HUDEP-2 (cell line): ENCODE data around the gene CSRP2.
A peak's percentile ranks its signal among the peaks of the same experiment; 100 is the strongest.

Experiments
- DNase-seq, 76 experiments: peaks; one replicate each; lab custom pipeline; 2025; ENCODE audit not compliant: unreplicated experiment in 76 of 76; lab: John Stamatoyannopoulos, UW

The CSRP2 gene

DNA sequence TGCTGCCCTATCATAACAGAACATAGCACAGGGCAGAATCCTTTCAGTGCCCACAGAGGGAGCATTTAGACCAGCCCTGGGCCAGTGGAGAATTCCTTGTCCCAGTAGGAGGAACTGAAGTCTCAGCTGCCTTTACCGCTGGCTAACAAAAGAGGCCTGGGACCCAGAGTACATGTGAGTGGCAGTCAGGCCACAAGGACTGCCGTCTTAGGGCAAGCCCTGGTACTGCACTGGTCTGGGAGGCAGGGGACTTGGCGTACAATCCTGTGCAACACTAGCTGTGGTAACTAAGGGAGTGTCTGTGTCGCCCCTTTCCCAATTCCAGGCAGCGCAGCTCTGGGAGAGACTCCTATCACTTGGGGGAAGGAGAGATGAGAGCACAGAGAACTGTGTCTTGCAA lies 17.0 kb upstream of the CSRP2 start:
- DNase-seq, result no peak

DNA sequence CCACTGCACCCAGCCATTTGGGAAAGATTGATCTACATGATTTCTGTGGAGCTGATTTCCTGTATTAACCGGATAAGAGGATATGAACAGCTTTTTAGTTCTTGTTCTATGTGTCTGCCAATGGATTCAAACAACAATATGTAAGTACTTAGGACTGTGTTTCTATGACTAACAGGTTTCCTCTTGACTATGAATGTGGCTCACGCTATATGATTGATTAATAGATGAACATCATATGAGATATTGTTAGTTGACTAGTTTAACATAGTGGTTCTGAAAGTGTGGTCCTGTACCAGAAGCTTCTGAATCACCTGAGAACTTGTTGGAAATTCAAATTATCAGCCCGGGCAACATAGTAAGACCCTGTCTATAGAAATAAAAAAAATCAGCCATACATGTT lies 12.8 kb upstream of the CSRP2 start:
- DNase-seq, result no peak

DNA sequence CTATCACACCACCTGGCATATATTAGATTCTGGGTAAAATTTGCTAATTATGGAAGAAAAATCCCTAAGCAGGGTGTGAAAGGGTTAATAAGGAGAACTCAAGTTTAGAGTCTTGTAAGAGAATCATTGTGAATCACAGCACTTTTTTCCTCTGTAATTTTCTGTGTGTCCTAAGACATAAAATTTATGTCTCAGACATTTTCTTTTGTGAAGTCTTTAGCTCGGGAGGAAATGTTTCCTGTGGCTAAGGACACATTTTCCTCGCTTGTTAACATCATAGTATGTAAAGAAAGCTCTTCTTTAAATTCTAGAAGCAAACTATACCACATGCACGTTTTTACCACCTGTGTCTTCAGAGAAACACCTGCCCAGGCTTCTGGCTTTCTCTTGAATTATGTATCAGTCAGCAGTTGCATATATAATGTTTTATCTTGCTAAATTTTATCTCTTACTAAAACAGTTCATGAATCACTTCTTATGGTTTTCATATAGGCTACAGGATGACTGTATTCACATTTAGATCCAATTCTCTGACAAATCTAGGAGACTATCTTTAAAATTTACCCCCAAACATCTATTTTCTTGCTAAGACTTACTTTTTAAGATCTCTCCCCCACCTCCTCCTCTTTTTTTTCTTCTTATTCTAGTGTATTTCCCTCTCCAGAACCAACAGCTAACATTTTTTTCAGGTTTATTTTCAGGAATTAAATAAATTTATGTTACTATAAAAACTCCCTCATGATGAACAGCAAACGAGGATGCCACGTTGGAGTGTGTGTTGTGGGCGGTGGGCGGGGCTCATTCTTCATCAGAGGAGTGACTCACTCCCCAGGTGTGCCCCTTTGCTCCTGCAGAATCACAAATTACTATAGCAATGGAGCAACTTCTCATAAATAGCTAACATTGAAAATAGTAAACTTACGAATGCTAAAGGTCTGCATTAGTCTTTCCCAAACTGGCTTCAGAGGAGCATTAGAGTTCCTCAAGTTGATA lies 11.6 kb upstream of the CSRP2 start:
- DNase-seq, result no peak

DNA sequence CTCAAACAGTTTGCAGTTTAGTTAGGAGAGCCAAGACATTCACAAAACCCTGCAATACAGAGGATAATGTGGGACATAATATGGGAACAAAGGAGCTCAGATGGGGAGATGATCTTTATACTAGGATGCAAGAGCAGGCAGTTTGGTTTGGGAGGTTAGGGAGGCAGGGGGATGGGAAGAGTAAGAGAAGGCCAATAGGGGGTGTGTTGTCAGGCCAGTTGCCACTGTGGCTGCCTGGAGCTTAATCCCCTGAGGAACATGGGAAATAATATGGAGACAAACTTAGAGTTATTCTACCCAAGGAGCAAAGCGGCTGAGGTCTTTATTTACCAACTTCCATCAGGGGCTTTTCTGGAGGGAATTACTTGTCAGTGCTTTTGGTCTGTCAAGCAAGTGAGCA lies 10.0 kb upstream of the CSRP2 start:
- DNase-seq, result no peak

DNA sequence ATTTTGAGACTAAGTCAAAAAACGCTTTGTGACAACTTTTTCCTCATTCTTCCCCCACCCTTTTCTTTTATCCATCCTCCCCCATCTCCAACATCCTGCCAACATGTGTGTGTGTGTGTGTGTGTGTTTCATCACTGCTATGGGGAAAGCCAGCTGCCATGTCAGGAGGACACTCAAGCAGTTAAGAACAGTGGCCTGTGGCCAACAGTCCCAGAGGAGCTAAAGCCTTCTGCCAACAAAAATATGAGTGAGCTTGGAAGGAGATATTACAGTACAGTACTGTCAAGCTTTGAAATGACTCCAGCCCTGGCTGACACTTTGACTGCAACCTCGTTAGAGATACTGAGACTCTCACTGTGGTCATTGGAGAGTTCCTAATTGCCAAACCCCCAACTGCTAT lies 5.0 kb upstream of the CSRP2 start:
- no peak for DNase-seq

DNA sequence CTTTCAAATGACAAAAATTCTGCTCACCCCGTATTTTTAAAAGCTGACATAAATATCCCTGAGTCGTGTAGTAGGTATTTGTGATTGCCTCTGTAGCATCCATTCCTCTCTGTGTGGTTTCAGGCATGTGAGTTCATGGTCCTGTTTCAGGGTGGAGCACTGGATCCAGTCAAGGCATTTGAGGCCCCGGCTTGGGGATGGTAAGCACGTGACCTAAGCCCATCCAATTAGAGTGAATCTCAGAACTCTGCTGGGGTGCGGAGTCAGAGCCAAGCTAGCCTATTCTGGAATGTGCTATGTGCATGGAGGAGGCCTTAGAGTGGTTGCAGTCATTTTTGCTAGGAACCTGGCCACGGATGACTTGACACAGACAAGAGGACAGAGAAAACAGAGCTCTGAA lies 4.3 kb upstream of the CSRP2 start:
- DNase-seq, result no peak

DNA sequence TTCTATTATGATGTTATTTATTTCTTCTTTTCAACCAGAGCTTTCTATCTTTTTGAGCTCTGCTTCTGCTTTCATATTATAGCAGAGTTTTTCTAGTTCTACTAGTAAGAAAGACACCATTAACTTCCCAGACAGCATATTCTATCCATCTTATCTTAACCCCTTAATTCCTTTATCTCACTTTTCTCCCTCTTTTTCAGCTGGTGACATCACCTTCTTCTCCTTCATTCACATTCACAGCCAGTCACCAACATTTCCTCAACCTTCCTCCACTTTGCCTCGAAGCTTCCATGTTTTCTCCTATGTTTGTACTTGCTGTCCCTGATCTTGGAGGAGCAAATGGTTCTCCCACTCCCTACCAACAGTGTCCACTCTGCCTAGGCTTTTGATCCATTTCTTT lies 3.5 kb upstream of the CSRP2 start:
- no peak for DNase-seq

DNA sequence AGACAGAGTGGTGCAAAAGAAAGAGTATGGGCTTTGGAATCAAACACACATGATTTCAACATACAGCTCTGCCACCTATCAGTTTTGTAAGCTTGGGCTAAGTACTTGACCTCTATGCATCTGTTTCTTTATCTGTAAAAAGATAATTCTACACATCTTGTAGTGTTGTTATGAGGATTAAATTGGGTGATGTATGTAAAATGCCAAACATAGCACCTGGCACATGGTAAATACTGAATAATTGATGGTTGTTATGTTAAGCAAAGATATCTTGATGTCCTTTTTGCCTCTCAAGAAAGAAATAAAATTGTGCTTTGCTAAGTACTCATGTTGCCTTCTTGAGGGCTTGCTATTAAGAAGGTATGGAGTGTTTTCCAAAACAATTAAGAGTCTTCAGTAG lies 2.3 kb upstream of the CSRP2 start:
- DNase-seq, result no peak

DNA sequence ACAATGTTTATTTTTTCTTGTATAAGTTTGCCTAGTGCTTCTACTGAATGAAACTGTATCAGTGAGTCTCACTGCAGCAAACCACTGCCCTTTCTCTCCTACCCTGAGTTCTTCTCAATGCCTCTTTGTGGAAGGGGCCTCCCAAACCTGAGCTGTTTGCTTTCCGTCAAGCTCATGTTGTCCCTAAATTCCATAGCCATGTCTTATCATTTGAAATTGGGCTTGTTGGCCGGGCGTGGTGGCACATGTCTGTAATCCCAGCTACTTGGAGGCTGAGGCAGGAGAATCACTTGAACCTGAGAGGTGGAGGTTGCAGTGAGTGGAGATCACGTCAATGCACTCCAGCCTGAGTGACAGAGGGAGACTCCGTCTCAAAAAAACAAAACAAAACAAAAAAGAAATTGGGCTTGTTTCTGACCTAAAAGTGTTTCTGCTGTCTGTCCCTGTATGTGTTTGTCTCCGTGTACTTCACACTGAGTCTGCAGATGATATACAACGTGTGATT lies 1.8 kb upstream of the CSRP2 start:
- DNase-seq, result no peak

DNA sequence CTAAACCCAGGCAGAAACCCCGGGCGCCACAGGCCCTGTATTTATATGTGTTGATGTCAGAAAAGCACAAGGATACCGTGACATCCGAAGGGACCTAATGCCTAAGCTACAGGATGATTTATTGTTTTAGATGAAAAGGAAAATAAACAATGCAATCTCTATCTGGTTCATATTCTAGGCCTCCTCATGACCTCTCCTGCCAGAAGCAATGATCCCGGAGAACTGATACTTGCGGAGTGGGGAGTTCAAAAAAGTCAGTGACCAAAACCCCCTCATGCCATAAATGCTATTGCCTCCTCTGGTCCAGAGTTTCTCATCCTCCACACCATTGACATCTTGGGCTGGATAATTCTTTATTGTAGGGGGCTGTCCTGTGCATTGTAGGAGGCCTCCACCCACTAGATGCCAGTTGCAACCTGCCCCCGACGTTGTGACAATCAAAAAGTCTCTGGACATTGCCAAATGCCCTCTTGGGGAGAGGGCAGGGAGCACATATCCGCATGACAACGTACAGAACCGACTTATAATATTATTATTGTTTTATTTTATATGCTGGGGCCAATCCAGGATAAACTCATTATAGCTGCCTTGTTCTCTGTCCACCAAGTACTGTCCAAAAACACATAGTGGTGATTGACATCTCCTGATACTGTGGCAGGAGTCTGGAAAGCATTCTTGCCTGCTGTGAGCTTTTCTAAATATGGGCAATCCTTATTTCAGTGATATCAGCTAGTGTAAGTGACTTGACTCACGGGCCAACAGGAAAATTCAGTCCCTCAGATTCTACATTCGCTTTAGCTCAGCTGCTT lies 1.1 kb upstream of the CSRP2 start:
- no peak for DNase-seq

DNA sequence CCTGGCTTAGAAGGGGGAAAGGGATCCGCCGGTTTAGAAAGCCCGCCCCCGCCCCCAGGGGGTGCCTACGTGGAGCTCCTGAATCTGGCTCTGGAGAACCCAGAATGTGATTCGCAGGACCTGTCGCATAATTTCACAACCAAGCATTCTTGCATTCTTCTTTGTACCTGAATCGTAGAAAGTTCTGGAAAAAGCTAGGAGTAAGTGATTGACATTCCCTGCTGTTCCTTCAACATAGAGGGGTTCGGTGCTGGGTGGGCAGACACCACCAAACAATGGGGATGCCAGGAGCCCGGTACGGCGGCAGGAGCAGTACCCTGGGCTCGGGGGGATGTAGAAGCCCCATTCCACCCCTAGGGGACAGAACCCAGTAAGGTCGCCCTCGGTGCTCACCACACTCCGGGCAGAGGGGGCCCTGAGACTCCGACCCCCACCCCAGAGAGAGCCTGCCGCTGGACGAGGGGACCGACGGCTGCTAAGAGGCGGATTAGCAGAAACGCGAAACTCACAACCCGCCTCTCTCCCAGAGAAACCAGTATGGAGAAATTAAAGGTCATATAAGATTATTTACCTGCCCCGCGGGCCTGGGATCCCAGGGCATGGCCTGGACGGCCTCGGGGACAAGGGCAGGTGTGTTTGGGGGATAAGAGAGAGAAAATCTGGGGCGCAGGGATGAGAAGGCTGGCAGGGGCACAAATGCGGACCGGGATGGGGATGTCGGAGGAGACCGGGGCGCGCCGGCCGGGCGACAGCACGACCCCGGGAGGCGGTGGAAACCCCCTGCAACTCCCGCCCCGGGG lies 520 bp downstream of the CSRP2 start:
- DNase-seq, result no peak

DNA sequence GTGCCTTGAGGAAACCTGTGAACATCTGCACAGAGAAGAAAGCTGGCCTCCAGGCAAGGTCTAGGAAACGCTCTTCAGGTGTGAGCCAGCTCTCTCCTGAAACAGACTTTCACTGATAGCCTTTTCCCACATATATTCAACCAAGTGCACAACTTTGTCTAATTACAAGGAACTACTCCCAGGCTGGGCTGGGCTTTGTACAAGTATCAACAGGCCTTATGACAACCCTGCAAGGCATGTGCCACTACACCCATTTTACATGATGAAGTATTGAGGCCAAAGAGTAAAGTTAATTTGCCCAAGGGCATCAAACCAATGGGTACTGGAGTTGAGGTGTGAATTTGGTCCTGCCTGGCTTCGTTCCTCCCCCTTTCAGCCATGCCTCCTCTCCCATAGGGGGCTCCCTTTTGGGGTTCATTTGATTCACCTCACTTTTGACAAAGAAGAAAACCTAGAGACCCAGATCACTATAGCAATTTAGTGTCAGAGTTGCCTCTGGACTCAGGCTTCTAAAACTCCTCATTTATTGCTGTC lies 2.1 kb downstream of the CSRP2 start:
- DNase-seq, result no peak

DNA sequence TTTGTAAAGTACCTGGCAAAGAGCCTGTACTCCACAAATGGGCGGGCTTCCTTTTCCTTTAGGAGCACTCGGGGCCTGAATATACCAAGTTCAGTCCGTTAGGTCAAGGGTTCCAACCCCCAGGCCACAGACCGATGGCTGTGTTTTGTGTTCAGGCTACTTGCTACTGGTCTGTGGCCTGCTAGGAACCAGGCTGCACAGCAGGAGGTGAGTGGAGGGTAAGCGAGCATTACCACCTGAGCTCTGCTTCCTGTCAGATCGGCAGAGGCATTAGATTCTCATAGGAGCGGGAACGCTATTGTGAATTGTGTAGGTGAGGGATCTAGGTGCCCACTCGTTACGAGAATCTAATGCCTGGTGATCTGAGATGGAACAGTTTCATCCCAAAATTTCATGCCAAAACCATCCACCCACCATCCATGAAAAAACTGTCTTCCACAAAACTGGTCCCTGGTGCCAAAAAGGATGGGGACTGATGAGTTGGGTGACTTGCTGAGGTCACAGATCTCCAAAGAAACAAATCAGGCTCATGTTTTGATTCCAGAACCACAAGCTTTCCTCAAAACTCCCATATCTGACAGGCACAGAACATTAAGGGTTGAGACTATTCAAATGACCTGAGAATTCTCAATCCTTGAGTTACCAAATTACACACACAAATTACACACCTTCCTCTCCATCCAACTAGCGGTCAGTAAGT lies 4.2 kb downstream of the CSRP2 start:
- DNase-seq, result no peak

DNA sequence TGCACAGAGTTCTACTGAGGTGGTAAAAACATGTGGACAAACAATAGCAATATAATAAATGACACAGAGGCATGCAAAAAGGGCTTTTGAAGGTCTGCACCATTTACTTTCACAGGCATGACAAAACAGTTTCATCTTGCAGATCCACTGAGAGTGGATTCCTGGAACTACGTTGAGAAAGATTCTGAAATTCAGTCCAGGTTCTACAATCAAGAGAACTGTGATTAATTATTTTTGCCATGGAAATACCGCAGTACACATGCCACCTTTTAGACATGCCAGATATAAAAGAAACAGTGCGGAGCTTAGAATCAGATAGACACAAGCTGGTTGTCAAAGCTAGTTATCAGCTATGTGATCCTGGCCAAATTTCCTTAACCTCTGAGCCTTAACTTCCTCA lies 4.8 kb downstream of the CSRP2 start:
- DNase-seq, result no peak

DNA sequence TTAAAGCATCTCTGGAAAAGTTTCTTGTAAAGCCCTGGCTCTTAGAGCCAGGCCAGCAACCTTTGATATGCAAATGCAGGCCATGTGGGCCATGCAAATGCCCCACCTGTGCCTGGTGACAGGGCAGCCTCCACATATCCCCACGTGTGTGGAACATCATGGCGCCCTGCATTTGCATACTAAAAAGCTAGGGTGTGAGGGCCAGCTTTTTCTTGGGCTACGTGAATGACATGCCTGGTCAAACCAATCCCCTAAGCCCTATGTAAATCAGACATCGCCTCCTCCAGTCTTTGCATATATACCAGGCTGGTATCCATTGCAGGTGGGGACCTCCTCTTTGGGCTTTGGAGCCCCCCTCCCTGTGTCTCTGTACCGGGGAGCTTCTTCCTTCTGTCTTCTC lies 6.4 kb downstream of the CSRP2 start:
- no peak for DNase-seq

DNA sequence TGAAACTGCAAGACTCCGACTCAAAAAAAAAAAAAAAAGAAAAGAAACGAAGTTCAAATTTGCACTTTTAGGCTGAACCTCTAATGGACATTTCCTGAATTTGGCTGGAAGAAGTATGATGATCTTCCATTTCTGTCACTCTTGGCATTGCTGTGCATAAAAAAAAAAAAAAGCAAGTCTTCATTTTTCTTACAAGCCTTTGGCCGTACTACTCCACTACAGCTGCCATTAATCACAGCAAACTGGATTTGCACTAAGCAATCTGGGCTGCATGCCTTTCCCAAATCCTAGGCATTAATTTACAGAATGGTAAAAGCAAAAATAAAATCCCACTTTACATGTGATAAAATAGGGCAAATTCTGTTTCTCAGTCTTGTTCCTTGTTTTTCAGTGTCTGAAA lies 7.1 kb downstream of the CSRP2 start:
- DNase-seq, result no peak

DNA sequence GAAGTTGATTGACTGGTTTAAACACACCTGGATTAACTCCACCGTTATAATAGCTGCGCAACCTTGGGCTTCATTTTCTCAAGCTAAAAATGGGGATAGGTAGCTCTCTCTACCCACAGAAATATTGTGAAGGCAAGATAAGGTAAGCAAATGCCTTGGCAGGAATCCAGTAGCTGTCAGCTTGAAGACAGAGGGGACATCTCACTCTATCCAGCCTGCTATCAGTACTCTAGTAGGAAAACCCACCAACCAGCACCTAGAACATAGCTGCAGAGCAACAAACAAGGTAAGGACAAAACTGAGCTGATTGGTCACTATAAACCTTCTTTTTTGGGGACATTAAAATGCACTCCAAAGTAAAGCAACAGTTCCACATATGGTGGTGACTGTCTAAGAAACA lies 7.7 kb downstream of the CSRP2 start:
- peak in 23 of 76 experiments; percentile 2 to 36 (median 14) for DNase-seq

DNA sequence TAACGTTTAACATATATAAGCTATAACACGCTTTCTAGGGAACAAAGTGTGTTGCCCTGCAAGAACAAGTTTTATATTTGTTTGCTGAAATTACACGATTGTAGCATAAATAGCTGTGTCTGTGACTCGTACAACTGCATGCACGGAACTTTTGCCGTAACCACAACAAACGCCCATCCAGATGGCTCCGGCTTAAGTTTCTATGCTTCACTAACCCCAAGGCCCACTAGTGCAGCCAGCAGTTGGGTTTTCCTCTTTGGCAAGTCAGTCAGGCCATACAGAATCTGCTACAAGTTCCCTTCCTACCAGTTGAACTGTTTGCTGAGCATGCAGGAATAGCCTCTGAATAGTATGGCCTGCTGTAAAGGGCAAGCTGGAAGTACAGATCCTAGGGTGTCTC lies 12.1 kb downstream of the CSRP2 start:
- no peak for DNase-seq

DNA sequence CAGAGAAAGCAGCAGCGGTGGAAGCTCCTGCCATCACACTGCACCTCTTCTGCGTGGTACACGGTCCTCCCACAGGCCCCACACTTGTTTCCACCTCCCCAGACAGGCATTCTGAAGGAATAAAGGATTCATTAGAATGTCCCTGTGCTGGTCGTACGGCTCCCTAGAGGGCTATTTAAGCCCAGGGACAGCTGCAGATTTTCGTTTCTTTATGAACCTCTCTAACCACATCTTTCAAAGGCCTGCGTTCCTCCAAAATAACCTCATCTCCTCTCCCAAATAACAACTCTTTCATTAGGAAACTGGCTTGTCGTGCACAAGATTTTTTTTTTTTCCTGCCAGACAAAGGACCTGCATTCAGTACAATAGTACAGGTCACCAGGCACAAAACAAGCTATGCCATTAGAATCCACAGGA lies 12.7 kb downstream of the CSRP2 start:
- no peak for DNase-seq

DNA sequence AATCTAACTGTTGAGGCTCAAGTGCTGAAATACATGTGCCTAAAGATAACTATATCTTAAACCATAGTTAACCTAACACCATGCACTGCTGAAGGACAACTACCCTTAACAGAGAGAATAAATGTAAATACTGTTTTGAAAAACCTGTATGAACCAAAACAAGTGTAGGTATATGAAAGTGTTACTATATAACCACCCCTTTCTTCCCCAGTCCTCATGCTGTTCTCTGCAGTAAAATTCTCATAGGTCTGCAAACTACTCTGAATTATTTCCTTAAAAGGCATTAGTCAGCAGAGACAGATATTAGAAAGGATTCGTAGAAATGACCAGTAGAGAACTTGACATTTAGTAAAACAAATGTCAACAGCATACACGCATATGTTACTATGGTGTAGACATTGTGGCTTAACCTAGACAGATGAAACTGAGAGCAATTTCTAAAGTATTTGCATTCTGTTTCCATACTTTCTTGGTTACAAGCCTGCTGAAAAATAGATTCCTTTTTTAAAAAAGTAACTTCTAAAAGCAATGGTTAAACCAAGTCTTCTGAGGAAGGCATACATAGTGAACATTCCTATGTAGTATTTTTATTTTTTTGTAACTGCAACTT lies 13.9 kb downstream of the CSRP2 start:
- no peak for DNase-seq
